ENCODE data around the gene SMIM44. TPM values are rescaled to one million over a fixed set of nuclear protein-coding genes. Genes with fewer than 3 reads are reported as not detected.

SMIM44 gene
- total and polyA plus RNA-seq, 9 of the 15 experiments (the other 6 are each of a cell fraction or from before 2014, with no cell fraction given): not detected

DNA sequence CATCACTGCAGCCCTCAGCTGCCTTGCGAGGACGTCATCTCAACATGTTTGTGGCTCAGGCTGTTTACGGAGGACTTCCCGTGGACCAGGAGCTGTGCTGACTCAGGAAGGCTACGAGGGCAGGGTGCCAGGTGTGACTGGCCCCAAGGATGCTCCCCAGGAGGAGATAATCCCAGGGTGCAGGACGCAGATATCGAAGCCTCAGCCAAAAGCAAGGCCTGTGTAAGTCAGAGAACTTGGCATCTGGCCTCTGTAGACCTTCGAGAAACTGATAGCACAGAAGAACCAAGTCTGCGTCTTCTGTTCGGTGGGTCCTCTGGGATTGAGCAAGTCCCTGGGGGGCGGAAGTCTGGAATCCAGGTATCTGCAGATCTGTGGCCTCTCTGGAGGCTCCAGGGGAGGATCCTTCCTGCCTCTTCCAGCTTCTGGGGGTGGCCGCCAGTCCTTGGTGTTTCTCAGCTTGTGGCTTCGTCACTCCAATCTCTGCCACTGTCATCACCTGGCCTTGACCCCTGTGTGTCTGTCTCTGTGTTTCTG, 19.9 kb upstream of the SMIM44 start (continued):
- TF ChIP-seq, protein P1, sequence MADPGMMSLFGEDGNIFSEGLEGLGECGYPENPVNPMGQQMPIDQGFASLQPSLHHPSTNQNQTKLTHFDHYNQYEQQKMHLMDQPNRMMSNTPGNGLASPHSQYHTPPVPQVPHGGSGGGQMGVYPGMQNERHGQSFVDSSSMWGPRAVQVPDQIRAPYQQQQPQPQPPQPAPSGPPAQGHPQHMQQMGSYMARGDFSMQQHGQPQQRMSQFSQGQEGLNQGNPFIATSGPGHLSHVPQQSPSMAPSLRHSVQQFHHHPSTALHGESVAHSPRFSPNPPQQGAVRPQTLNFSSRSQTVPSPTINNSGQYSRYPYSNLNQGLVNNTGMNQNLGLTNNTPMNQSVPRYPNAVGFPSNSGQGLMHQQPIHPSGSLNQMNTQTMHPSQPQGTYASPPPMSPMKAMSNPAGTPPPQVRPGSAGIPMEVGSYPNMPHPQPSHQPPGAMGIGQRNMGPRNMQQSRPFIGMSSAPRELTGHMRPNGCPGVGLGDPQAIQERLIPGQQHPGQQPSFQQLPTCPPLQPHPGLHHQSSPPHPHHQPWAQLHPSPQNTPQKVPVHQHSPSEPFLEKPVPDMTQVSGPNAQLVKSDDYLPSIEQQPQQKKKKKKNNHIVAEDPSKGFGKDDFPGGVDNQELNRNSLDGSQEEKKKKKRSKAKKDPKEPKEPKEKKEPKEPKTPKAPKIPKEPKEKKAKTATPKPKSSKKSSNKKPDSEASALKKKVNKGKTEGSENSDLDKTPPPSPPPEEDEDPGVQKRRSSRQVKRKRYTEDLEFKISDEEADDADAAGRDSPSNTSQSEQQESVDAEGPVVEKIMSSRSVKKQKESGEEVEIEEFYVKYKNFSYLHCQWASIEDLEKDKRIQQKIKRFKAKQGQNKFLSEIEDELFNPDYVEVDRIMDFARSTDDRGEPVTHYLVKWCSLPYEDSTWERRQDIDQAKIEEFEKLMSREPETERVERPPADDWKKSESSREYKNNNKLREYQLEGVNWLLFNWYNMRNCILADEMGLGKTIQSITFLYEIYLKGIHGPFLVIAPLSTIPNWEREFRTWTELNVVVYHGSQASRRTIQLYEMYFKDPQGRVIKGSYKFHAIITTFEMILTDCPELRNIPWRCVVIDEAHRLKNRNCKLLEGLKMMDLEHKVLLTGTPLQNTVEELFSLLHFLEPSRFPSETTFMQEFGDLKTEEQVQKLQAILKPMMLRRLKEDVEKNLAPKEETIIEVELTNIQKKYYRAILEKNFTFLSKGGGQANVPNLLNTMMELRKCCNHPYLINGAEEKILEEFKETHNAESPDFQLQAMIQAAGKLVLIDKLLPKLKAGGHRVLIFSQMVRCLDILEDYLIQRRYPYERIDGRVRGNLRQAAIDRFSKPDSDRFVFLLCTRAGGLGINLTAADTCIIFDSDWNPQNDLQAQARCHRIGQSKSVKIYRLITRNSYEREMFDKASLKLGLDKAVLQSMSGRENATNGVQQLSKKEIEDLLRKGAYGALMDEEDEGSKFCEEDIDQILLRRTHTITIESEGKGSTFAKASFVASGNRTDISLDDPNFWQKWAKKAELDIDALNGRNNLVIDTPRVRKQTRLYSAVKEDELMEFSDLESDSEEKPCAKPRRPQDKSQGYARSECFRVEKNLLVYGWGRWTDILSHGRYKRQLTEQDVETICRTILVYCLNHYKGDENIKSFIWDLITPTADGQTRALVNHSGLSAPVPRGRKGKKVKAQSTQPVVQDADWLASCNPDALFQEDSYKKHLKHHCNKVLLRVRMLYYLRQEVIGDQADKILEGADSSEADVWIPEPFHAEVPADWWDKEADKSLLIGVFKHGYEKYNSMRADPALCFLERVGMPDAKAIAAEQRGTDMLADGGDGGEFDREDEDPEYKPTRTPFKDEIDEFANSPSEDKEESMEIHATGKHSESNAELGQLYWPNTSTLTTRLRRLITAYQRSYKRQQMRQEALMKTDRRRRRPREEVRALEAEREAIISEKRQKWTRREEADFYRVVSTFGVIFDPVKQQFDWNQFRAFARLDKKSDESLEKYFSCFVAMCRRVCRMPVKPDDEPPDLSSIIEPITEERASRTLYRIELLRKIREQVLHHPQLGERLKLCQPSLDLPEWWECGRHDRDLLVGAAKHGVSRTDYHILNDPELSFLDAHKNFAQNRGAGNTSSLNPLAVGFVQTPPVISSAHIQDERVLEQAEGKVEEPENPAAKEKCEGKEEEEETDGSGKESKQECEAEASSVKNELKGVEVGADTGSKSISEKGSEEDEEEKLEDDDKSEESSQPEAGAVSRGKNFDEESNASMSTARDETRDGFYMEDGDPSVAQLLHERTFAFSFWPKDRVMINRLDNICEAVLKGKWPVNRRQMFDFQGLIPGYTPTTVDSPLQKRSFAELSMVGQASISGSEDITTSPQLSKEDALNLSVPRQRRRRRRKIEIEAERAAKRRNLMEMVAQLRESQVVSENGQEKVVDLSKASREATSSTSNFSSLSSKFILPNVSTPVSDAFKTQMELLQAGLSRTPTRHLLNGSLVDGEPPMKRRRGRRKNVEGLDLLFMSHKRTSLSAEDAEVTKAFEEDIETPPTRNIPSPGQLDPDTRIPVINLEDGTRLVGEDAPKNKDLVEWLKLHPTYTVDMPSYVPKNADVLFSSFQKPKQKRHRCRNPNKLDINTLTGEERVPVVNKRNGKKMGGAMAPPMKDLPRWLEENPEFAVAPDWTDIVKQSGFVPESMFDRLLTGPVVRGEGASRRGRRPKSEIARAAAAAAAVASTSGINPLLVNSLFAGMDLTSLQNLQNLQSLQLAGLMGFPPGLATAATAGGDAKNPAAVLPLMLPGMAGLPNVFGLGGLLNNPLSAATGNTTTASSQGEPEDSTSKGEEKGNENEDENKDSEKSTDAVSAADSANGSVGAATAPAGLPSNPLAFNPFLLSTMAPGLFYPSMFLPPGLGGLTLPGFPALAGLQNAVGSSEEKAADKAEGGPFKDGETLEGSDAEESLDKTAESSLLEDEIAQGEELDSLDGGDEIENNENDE (IDR thresholded peaks at IDR 0.05; ENCODE audit: low read depth, low read length): no peak
- TF ChIP-seq, protein P2, sequence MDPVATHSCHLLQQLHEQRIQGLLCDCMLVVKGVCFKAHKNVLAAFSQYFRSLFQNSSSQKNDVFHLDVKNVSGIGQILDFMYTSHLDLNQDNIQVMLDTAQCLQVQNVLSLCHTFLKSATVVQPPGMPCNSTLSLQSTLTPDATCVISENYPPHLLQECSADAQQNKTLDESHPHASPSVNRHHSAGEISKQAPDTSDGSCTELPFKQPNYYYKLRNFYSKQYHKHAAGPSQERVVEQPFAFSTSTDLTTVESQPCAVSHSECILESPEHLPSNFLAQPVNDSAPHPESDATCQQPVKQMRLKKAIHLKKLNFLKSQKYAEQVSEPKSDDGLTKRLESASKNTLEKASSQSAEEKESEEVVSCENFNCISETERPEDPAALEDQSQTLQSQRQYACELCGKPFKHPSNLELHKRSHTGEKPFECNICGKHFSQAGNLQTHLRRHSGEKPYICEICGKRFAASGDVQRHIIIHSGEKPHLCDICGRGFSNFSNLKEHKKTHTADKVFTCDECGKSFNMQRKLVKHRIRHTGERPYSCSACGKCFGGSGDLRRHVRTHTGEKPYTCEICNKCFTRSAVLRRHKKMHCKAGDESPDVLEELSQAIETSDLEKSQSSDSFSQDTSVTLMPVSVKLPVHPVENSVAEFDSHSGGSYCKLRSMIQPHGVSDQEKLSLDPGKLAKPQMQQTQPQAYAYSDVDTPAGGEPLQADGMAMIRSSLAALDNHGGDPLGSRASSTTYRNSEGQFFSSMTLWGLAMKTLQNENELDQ (CRISPR knock-in tag; IDR thresholded peaks at IDR 0.05; ENCODE audit: borderline replicate concordance): no peak
- TF ChIP-seq, protein P3, sequence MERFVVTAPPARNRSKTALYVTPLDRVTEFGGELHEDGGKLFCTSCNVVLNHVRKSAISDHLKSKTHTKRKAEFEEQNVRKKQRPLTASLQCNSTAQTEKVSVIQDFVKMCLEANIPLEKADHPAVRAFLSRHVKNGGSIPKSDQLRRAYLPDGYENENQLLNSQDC (CRISPR knock-in tag; IDR thresholded peaks at IDR 0.05): no peak
- TF ChIP-seq CREBBP (IDR thresholded peaks at IDR 0.05; ENCODE audit: low read depth, low read length) (no peak), BACH1 (tag; IDR thresholded peaks at IDR 0.05) (no peak), MAFF (IDR thresholded peaks at IDR 0.05; ENCODE audit: low read length) (peak; percentile 25), ZNF57 (CRISPR knock-in tag; IDR thresholded peaks at IDR 0.05) (no peak), NR2F6 (CRISPR knock-in tag; IDR thresholded peaks at IDR 0.05) (no peak), CHD4 (IDR thresholded peaks at IDR 0.05; ENCODE audit: insufficient read depth, insufficient replicate concordance, low read depth, low read length, poor library complexity, severe bottlenecking) (no peak), CBFA2T2 (conservative IDR thresholded peaks at IDR 0.05) (peak; percentile 82), SPI1 (IDR thresholded peaks at IDR 0.05; ENCODE audit: borderline replicate concordance, low read depth, low read length) (no peak)
- TF ChIP-seq, protein P4, sequence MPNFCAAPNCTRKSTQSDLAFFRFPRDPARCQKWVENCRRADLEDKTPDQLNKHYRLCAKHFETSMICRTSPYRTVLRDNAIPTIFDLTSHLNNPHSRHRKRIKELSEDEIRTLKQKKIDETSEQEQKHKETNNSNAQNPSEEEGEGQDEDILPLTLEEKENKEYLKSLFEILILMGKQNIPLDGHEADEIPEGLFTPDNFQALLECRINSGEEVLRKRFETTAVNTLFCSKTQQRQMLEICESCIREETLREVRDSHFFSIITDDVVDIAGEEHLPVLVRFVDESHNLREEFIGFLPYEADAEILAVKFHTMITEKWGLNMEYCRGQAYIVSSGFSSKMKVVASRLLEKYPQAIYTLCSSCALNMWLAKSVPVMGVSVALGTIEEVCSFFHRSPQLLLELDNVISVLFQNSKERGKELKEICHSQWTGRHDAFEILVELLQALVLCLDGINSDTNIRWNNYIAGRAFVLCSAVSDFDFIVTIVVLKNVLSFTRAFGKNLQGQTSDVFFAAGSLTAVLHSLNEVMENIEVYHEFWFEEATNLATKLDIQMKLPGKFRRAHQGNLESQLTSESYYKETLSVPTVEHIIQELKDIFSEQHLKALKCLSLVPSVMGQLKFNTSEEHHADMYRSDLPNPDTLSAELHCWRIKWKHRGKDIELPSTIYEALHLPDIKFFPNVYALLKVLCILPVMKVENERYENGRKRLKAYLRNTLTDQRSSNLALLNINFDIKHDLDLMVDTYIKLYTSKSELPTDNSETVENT (CRISPR knock-in tag; IDR thresholded peaks at IDR 0.05): no peak

Measured in K562 (cell line).